Left cardiac atrium (tissue), 4 donors: ENCODE measurements around the gene PRRX2. TPM values are rescaled to one million over a fixed set of nuclear protein-coding genes. Genes with fewer than 3 reads are reported as not detected.
"Not testable (repeated sequence)": the region's sequence is repeated elsewhere in the genome, so short reads cannot be mapped to it uniquely, and the experiment has no call there.

ENCODE experiments used
- ATAC-seq, 2 donors: fragments of 200-7000 bp; cut with Tn5 transposase; one replicate each; pipeline ENCODE4 v1.9.1; 2020; ENCODE audit warnings: mild to moderate bottlenecking in 2 of 2, moderate library complexity in 2 of 2
- DNase-seq: peaks from one replicate; pipeline ENCODE4 v3.0.0-alpha.2; 2020
- intact Hi-C, 2 donors: fragments of 100-400 bp; cut with DNase I; formaldehyde crosslinking; loops; one replicate each; pipeline versions ENCODE4 v1.14.1 to v1.15.1; 2022 to 2023
- total RNA-seq, 2 donors: library from RNA; stranded (reverse); fragmentation: NEBNext Ultra II Directional; extraction: Animal tissue kit (Norgen Biotek cat#: 25700); gene quantifications; one replicate each; pipeline ENCODE4 v1.2.1, GENCODE V29; 2021
- donor health status: DM: no; HTN: yes; CAD: no.
- donor health status: DM: no; HTN: yes; CAD: no; lungs with severe emphysema.
- donor health status: DM: yes; HTN: yes; CAD: no.
- donor health status: Dilated cardiomyopathy.

Gene PRRX2
- total RNA-seq, 2 donors from 2014 or later, result 1.8 to 5.3 TPM

DNA sequence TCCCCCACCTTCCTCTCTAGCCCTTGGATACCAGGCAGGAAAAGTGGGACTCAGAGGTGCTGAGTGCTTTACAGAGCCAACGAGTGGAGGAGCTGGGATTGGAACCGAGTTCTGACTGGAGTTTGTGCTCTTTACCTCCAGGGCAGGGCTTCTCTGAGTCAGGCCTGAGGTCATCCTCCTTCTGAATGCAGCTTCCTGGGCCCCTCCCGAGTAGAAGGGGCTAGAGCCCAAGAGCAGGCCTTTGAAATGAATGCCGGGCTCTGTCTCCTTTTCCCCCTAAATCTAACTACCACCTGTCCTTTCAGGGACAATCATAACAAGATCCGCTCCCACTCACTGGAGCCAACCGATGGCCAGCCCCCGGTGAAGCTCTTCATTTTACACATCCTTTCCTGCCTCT is 74.7 kb downstream of the PRRX2 start:
- no peak for ATAC-seq
- no peak for DNase-seq
- intact Hi-C loops, result no loop called here

- intact Hi-C loops, result no loop called here
- no peak for ATAC-seq
- DNase-seq, result no peak
Observed at GRCh38 chr9:129740666-129741464, 75.4 kb downstream of the PRRX2 start.

DNA sequence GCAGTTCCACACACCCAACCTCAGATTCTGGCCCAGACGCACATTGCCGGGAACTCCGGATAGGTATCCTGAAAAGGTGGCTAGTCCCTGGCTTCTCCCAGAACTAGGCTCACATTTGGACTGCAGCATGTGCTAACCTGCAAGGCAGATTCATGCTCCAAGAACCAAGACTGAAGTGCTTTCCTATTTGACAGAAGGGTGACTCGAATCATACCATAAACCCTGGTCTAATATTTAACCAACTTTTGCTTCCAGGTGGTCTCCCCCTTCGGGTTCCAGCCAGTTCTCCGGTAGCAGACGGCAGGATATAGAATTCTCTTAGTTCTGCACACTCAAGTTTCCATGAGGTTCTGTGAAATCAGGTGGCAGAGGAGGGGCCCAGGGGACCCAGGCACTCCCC is 79.8 kb downstream of the PRRX2 start:
- ATAC-seq, result no peak
- intact Hi-C loops, result no loop called here
- no peak for DNase-seq

GRCh38 chr9:129746092-129746777 is 80.8 kb downstream of the PRRX2 start:
- intact Hi-C loops, result no loop called here
- DNase-seq, result no peak
- ATAC-seq, result no peak

DNA sequence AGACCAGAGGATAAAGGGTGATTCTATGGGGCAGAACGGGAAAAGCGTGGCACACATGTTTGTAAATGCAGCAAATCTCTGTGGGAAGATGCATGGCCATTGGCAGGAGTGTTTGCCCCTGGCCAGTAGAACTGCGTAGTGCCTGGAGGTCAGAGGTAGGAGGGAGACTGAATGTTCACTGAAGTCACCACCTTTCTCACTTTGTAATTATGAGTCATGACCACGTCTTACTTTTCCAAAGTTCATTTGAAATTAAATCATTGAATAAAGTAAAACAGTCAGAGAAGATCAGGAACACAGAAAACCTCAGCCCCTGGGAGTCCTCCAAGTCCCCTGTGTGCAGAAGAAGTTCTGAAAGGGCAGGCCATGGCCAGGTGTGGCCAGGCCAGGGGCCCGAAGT is 82.8 kb downstream of the PRRX2 start:
- no peak for ATAC-seq
- intact Hi-C loops, result no loop called here
- DNase-seq, result no peak

- ATAC-seq, intact Hi-C loops, DNase-seq: not testable (repeated sequence)
Observed at GRCh38 chr9:129749052-129749451, 83.6 kb downstream of the PRRX2 start.

DNA sequence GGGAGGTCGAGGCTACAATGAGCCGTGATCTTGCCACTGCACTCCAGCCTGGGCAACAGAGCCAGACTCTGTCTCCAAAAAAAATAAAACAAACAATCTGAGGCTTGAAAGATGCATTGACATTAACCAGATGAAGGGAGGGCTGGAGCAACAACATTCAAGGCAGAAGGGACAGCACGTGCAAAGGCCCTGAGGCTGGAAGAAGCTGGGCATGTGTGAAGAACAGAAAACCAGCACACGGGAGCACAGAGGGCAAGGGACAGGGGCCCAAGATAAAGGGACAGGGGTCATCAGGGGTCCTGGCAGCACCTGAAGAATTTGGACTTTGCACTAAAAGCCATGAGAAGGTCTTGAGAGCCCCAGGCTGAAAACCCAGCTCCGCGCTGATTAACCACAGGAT is 84.1 kb downstream of the PRRX2 start:
- intact Hi-C loops, result no loop called here
- DNase-seq, result no peak
- no peak for ATAC-seq

- DNase-seq (no peak), ATAC-seq (no peak)
- intact Hi-C loops, result no loop called here
Observed at GRCh38 chr9:129750013-129750638, 84.7 kb downstream of the PRRX2 start.

GRCh38 chr9:129751841-129752801 is 86.7 kb downstream of the PRRX2 start:
- DNase-seq (no peak), ATAC-seq (peak in 1 of 2 donors; percentile 38)
- intact Hi-C loops, result no loop called here

DNA sequence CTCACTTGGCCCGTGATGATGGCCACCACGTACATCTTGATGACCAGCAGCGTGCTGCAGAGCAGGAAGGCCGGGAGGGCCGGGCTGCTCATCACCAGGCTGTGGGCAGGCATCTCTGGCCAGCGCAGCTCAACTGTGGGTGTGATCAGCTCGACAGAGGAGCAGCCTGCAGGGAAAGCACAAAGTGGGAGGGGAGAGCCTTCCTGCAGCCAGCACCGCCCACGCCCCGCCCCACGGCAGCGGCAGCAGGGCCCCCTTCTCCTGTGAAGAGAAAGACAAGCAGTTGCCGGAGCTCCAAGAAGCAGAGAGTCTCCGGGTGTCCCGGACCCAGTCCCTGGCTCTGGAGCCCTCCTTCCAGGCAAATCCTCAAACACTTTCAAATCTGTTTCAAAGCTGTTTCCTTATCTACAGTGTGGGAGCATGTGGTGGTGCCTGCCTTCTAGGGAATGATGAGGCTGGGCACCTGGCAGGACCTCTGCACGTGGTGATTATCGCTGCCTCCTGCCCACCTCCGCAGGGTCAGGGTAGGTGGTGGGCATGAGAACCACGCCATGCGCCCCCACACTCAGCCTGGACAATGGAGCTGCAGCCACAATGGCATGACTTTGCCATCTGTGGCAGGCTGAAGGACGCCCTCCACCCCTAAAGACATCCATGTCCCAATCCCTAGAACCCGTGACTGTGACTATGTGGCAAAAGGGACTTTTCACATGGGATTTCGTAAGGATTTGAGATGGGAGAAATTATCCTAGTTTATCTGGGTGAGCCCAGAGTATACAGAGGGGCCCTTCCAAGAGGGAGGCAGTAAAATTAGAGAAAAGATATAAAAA is 87.7 kb downstream of the PRRX2 start, which contains the start of gene PTGES:
TSS of gene PTGES (minus strand) at position 143 of the 830 bp plus-strand sequence. CDS start at position 113, 30 bp downstream.
- intact Hi-C loops, result no loop called here
- DNase-seq (peak; percentile 81), ATAC-seq (peak; percentile 92 to 98)

DNA sequence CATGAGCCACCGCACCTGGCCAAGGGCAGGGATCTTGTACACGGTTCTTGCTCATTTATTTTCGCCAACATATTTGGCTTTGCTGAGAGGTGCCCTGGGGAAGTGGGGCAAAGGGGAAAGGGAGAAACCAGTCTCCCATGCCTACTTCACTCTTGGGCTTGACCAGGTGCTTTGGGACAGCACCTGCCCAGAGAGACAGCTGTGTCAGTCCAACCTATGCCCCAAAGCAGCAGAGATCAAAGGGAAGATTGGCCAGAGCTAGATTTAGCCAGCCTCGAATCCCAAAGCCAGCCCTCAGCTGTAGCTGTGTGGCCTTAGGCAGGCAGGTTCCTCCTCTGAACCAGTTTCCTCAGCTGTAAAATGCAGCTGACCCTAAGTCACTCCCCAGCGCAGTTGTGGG is 89.7 kb downstream of the PRRX2 start:
- ATAC-seq (no peak), DNase-seq (no peak)
- intact Hi-C loops, result no loop called here

DNA sequence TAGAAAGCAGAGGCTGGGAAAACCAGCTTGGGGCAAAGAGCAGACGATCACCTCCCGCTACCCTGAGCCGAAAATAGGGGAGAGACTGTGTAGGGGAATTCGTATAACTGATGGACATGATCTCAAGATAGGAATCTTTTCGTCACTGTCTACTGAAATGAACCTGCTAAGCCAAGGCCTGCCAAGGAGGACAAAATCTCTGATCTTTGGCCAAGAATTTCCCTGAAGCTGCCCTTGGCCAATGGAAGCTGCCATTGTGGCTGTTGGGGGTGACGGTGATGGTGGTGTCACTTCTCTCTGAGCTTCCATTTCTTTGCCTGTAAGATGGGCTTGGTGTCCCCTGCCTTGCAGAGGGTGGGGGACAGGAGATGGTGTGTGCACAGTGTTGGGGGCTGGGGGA is 90.7 kb downstream of the PRRX2 start:
- no peak for ATAC-seq
- DNase-seq, result no peak
- intact Hi-C loops, result no loop called here

DNA sequence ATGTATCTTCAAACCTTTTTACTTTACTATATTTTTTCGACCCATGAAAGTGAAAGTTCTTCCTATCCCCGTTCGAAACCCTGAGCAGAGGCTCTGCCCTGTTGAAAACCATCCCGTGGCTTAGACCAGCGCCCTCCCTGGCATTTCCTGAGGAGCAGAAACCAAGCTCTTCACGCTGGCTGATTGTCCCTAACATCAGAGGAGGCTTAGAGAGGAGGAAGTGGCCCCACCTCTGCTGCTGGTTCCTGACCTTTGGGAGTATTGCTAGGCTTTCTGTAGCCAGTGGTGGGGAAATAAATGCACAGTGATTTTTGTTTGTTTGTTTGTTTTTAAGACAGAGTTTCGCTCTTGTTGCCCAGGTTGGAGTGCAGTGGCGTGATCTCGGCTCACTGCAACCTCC is 91.6 kb downstream of the PRRX2 start:
- no peak for ATAC-seq

GRCh38 chr9:129759319-129759718 is 93.9 kb downstream of the PRRX2 start:
- DNase-seq, result no peak
- intact Hi-C loops, result no loop called here
- ATAC-seq, result no peak

More for the DNA sequence above, 91.6 kb downstream of the PRRX2 start:
- no peak for DNase-seq
- intact Hi-C loops, result no loop called here

DNA sequence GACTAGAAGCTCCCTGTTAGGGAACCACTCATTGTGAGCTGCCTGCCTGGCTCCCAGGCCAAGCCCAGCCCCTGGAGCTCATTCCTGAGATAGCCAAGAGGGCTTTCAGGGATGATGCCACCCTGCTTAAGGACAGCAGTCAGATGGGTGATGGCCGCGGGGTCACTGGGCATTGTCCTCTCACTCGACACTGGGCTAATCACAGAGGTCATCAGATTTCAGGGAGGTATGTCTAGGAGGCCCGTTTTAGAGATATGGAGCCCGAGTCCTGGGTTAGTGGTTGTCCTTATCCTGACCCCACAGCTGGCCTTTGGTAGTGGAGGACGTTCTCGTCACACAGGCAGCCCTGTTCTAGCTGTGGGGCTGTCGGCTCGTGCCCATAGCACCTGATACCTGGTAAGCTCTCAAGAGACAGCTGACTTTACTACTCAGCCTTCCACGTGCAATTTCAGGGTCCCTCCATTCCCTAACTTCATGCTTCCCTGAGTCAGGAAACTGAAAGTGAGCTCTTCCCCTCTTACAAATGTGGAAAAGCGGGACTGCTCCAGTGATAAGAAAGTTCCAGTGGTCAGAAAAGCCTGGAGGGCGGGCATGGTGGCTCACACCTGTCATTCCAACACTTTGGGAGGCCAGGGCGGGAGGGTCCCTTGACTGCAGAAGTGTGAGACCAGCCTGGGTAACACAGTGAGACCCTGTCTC is 94.5 kb downstream of the PRRX2 start:
- intact Hi-C loops, result no loop called here

GRCh38 chr9:129760784-129761183 is 95.3 kb downstream of the PRRX2 start:
- ATAC-seq, intact Hi-C loops, DNase-seq: not testable (repeated sequence)

More for the DNA sequence above, 94.5 kb downstream of the PRRX2 start:
- no peak for DNase-seq
- no peak for ATAC-seq

- DNase-seq, result peak; percentile 51
- peak; percentile 76 to 79 for ATAC-seq
Observed at GRCh38 chr9:129761293-129761900, 96.0 kb downstream of the PRRX2 start.

More at GRCh38 chr9:129761293-129761900, 96.0 kb downstream of the PRRX2 start:
- intact Hi-C loops, result no loop called here
